Measurements from ENCODE around the gene ZNF883.

Gene ZNF883

GRCh38 chr9:112917047-112917986 lies 94.7 kb downstream of the ZNF883 start:
- no peak for DNase-seq

- no peak for DNase-seq
These were observed 97.5 kb downstream of the ZNF883 start for GRCh38 chr9:112914524-112914923.

DNA sequence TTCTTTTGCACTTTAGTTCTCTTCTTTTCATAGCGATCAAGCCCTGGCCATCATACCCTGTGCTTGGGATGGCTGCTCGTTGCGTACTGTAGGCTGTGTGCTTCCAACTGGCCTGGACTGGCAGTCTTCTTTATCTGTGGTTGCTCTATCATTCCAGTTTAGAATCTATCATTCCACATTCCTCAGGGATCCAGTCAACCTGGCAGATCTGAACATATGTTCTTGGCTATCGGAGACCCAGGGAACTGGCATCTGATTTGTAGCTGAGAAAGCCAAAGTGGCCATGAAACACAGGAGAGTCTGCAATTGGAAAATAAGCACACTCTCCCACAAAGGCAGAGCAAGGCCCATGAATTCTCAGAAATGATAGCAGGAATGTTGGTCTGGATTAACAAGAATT lies 98.7 kb downstream of the ZNF883 start:
- DNase-seq, result no peak

DNA sequence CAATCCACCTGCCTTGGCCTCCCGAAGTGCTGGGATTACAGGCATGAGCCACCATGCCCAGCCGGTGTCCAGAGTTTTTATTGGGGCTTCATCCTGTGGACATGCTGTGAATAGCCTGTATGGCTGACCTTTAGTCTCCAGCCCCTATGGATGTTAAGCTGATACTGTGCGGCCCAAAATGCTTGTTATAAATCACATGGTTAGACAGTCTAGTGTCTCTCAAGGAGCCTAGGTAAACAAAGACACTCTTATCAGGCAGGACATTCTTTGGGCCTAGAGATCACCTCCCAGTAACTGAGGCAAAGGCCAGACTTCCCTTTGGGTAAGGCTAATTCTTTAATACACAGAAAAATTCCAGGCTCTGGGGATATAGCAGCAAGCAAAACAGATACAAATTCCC lies 99.4 kb downstream of the ZNF883 start:
- DNase-seq, result no peak

- DNase-seq, result no peak
These were observed 100.3 kb downstream of the ZNF883 start for GRCh38 chr9:112911736-112912135.

Measured in NCI-H1436 (cell line).